IPS DF 4.7 (cell line): ENCODE measurements around the gene UVSSA.
"Not testable (repeated sequence)": the region's sequence is repeated elsewhere in the genome, so short reads cannot be mapped to it uniquely, and the experiment has no call there.

Experiments used
- DNase-seq: peaks from one replicate; pipeline ENCODE4 v3.0.0-alpha.2; 2013; ENCODE audit warnings: low spot score; ENCODE audit errors: extremely low read depth

The UVSSA gene

GRCh38 chr4:1394554-1395388 lies 47.8 kb downstream of the UVSSA start:
- DNase-seq = not testable (repeated sequence)

DNA sequence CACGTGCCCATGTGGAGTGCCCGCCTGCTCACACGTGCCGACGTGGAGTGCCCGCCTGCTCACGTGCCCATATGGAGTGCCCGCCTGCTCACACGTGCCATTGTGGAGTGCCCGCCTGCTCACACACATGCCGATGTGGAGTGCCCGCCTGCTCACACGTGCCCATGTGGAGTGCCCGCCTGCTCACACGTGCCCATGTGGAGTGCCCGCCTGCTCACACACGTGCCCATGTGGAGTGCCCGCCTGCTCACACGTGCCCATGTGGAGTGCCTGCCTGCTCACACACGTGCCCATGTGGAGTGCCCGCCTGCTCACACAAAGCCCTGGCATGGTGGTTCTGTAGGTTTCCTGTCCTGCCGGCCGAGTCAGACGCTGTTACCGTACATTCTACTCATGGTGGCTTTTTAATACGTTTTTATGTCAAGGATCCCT lies 48.4 kb downstream of the UVSSA start:
- DNase-seq = not testable (repeated sequence)

DNA sequence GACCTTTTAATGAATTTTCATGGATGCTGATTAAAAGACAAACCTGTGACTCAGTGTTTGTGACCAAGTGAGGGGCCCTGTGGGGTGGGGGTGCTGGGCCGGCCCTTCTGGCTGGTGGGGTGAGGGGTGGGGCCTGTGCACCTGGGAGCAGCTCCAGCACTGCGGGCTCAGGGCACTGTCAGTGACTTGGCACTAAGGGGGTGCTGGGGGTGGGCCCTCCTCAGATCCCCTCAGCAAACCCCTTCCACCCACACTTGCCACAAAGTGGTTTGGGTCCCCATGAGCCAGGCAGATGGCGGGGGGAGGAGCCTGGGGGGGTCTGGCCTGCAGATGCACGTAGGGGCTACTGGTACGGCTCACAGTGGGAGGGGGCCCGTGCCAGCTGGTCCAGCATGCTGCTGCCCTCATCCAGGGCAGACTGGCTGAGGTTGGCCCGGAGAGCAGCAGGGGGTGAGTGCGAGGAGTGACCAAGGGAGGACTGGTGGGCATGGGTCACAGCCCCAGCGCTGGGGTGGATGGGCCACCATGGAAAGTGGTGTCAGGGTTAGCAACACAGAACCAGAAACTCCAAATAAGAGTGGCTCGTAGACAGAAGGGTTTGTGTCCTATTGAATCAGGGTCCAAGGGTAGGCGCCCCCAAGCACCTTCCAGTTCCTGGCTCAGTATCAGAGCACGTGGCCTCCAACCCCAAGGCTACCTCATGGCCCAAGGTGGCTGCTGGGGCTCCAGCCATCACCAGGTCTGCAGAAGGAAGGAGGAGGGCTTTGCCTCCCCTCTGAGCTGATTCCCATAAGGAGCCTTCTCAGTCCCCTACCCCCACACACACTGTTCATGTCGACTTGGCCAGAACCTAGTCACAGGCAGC lies 49.2 kb downstream of the UVSSA start:
- no peak for DNase-seq

- no peak for DNase-seq
Measured at GRCh38 chr4:1396806-1397455, 49.9 kb downstream of the UVSSA start.

DNA sequence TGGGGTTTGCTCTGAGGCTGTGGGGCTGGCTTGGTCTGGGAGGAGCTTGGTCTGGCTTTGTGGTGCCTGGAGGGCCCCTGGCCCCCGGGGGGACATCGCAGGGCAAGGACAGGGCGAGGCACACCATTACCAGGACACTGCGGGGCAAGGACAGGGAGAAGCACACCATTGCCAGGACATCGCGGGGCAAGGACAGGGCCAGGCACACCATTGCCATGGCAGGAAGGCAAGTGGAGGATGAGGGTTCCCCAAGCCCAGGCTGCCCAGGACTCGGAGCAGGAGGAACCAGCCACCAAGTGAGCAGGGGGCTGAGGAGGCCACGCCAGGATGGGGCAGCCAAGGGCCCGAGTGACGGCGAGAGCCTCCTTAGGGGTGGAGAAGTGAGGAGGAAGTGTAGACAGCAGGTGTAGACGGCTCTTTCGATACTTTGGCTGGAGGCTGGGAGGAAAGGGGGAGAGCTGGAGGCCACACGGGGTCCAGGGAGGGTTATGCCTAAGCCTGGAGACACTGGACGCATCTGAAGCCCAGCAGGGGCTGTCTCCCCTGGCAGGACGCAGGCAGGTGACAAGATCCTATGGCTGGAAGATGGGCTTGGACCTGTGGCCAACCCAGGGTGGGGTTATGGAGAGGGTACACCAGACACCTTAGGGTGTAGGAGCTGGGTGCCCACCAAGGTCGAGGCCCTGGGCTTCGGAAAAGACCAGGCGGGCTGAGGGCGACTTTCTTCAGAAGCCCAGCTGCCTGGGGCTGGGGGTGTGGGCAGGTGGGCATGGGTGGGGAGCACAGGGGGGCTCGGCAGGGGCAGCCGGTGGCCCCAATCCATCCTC lies 51.9 kb downstream of the UVSSA start:
- no peak for DNase-seq

DNA sequence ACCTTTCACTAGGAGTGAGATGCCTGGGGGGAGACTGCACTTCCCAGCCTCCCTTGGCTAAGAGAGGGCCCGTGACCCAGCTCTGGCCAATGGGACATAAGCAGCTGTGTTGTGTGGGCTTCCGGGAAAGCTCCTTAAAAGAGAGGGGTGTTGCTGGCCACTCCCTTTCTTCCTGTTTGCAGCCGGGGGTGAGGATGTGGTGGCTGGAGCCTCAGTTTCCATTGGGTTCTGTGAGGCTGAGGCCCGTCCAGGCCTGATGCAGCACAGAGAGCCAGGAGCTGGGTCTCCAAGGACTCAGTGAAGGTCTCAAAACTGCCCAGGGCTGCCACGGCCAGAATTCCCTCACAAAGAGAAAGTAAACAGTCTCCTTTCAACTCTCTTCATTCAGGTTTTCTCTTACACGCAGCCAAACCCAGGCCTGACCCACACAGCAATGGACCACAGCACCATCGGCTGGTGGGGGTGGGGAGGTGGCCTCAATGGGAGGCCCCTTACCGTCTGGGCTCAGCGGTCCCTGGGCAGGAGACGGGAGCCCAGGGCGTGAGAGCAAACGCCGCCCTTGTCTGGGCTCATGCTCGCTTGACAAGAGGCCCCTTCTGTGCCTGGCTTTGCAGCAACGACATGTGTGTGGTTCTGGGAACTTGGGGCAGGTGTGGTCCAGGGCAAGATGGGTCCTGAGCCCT lies 52.6 kb downstream of the UVSSA start:
- no peak for DNase-seq

DNA sequence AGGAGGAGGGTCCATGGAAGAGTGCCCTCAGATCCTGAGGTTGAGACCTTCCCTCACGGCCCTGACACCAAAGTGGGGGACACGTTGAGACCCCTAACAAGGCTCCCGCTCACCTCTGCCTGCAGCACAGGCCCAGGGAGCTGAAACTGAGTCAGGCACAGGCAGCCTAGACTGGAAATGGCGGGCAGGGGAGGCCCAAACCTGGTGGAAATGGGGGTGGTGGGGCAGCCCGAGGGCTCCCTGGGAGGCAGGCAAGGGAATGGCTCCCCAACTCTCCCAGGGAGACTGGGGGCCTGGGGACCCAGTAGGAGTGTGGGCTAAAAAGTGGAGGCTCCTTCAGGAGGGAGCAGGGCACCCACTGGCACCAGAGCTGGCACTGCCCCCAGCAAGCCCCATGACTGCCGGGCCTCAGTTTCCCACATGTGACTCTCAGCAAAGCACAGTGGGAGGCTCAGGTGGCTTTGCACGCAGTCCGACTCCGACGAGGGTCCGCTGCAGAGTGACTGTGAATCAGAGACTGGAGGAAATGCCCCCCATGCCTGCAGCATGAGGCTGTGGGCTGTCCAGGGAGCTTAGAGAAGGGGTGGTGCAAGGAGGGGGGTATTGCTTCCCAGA lies 53.3 kb downstream of the UVSSA start:
- no peak for DNase-seq

- no peak for DNase-seq
Measured at GRCh38 chr4:1400831-1401408, 53.9 kb downstream of the UVSSA start.

DNA sequence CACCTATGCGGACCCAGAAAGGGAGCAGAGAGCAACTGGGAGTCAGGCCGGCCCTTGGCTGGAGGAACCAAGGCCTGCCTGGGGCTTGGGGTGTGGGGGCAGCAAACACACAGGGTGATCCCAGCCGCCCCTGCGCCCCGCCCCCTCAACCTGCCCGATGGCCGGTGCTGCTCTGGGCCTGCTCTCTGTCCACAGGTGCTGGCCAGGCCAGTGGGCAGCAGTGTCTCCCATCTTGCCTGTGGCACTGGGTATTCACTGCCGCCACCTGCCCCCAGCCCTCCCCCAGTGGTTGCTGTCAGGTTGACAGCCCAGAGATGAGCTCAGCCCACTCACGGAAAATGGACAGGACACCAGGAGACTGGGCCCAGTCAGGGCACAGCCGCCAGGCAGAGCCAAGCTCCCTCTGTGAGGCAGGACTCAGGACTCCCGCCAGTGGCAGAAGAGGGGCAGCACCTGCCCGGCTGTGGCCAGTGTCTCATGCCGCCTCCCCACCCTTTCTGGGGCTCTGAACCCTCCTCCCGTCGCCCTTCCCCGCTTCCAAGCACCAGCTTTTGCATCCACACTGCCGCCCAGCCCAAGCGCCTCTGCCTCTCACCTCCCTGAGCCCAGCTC lies 54.5 kb downstream of the UVSSA start:
- no peak for DNase-seq

DNA sequence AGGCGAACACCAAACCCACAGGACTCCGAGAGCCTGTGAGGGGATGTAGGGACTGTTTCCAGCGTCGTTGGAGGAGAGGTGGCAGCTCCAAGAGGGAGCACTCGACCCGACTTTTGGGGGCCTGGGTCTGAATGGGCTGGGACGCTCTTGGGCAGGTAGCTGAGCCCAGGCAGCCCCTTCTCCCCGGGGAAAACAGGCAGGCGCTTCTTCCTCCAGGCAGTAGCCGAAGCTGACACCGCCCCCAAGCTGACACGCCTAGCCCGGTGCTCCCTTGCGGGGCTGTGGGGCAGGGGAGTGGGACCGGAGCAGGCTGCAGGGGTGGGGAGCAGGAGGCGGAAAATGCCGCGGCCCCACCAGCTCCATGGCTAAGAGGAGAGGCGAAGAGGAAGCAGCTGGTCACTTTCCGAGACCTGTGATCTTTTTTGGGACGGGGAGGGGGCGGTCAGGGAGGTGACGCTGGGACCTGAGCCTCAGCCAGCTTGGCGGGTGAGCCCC lies 55.1 kb downstream of the UVSSA start:
- DNase-seq = no peak

GRCh38 chr4:1402516-1403091 lies 55.6 kb downstream of the UVSSA start:
- no peak for DNase-seq

DNA sequence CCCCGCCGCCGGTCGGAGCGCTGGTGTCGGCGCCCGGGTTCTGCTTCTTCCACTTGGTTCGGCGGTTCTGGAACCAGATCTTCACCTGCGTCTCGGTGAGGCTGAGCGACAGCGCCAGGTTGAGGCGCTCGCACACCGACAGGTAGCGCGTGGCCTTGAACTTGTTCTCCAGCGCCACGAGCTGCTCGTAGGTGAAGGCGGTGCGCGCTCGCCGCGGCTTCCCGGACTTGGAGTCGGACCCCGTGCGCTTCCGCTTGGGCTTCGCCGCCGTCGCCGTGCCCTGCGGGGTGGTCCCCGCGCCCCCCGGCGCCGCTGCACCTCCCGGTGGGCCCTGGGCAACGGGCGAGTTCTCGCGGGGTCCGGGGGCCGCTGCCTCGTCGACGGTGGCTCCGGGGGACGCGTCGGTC lies 56.2 kb downstream of the UVSSA start:
- no peak for DNase-seq

DNA sequence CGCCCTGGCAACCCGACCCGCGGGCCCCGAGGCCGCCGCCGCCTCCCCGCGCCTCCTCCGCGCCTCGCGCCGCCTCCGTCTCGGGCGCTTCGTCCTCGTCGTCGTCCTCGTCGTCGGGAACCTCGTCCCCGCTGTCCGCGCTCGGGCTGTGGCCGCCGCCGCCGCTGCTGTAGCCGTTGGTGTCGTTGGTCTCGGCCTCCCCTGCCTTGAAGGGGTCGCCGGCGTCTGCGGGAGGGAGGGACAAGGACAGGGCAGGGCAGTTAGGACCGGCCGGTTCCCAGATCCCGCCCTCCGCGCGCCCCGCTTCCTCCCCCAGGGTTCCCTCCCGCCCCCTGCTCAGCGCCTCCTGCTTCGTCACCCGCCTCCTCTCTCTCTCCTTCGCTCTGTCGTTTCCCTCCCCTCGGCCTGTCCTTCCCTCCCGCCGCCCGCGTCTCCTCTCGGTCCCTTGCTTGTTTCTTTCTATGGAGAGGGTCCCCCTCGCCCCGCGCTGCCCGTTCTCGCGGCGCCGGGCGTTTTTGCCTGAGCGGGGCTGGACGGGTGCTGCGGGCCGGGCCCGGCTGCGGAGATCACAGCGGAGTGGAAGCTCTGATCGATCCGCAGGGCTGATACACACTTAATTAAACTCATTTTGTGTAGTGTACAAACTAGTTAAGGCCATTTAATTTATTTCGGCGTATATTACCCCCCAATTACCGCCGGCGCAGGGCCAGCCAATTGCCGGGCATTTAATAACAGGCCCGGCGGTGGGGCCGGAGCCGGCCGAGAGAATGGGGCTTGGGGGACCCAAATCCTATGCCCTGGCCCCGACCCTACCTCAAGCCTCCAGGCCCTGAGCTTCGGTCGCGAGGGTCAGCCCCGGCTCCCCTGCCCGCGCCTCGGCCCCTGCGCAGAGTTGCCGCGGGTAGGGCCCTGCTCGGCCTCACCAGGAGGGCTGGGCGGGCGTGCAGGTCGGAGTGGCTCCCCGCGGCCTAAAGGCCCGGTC lies 56.9 kb downstream of the UVSSA start:
- DNase-seq = no peak

DNA sequence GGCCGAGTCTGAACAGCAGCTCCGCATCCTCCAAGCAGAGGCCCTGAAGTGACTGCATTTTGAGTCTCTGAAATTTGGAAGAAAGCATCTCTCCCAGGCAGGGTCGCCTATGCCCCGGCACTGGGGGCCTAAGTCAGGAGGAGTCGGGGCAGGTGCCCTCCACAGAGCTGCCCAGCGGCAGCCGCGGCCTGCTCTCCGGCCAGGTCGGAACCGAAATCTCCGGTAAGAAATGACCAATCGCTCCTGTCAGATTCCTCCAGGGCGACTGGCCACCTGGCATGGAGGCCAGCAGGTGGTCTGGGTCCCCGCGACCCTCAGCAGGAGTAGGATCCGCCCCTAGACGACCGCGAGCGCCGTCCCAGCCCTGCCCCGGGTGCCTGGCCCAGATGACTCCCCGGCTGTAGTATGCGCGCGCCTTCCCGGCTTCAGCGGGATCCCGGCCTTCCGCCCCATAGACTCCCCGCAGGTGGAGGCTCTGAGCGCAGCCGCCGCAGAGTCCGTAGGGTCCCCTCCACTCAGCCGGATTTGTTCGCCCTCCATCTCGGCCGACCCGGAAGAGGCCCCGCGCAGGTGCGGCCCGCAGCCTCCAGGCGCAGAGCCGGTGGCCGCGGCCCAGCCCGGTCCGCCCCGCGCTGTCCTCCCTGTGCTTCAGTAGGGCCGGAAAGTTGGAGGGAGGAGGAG lies 57.7 kb downstream of the UVSSA start:
- DNase-seq = no peak

DNA sequence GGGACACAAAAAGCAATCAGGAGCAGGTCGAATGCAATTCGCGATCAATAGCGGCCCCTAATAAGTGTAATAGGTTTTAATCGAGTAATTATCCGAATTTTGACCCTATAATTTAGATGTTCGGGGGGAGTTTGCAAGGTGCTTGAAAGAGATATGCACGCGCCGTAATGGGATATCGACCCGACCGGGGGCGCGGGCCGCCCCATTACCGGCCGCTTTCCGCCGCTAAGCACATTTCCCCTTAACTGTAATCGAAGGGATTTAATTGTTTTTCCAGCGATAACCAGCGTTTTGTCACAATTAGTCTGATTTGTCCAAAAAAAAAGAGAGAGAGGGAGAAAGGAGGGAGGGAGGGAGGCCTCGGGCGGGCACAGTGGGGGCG lies 58.2 kb downstream of the UVSSA start:
- DNase-seq = no peak

DNA sequence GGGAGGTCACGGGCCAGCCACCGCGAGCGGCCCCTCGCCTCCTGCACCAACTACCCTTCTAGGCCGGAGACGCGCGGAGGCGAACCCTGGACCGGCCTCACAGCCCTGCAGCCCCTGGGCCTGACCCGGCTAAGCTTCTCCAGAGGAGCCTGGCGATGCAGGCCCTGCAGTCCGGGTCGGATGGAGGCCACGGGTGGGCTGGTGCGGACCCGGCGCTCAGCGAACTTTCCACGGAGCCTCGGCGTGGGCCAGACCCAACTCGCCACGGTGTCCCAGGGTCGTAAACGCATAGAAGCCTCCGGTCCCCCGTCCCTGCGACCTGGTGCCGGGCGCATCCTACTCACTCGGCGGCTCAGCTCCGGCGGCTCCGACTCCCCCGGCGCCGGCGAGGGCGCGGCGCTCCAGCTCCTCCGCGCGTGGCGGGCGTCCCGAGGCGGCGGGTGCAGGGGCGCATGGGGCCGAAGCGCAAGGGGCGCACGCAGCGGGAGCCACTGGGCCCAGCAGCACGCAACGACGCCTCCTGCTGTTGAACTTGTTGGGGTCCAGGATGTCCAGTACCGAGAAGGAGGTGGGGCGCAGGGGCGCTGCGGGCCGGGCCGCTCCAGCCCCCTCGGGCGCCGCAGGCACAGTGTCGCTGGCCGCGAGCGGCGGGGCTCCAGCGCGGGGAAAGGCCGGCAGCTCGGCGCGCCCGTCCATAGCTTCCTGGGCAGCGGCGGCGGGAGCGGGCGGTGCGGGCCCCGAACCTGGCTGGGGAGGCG lies 58.8 kb downstream of the UVSSA start:
- no peak for DNase-seq
